ENCODE results near the gene EPHB4.

- no peak for TF ChIP-seq CTCF (IDR thresholded peaks at IDR 0.05; ENCODE audit: low read depth, low read length)
- no peak for TF ChIP-seq POLR2A (IDR thresholded peaks at IDR 0.05; ENCODE audit: extremely low read depth, insufficient read length)
- TF ChIP-seq MAX (IDR thresholded peaks at IDR 0.05; ENCODE audit: low read depth, low read length) = no peak
These were observed 12.0 kb upstream of the EPHB4 start for GRCh38 chr7:100839361-100839760.
